Measurements from ENCODE around the gene CHADL. TPM values are rescaled to one million over a fixed set of nuclear protein-coding genes. Genes with fewer than 3 reads are reported as not detected.

CHADL gene
- polyA plus RNA-seq, 1 experiment = 0.70 TPM

DNA sequence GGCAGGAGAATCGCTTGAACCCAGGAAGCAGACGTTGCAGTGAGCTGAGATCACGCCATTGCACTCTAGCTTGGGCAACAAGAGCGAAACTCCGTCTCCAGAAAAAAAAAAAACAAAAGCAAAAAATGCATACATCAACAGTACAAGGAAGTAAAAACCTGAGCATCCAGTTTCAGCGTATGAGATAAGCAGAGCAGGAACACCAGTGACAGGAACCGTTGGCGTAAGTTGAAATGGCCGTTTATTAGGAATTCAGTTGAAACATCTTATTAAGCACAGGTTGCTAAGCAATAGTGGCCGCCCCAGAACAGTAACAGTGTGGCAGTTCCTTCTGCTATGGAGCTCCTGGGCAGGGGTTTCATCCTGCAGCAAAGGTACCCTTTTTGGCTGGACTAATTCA is 39.6 kb downstream of the CHADL start:
- TF ChIP-seq, protein P1, sequence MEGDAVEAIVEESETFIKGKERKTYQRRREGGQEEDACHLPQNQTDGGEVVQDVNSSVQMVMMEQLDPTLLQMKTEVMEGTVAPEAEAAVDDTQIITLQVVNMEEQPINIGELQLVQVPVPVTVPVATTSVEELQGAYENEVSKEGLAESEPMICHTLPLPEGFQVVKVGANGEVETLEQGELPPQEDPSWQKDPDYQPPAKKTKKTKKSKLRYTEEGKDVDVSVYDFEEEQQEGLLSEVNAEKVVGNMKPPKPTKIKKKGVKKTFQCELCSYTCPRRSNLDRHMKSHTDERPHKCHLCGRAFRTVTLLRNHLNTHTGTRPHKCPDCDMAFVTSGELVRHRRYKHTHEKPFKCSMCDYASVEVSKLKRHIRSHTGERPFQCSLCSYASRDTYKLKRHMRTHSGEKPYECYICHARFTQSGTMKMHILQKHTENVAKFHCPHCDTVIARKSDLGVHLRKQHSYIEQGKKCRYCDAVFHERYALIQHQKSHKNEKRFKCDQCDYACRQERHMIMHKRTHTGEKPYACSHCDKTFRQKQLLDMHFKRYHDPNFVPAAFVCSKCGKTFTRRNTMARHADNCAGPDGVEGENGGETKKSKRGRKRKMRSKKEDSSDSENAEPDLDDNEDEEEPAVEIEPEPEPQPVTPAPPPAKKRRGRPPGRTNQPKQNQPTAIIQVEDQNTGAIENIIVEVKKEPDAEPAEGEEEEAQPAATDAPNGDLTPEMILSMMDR (IDR thresholded peaks at IDR 0.05; ENCODE audit: insufficient read depth, low read depth, low read length) = no peak
- CTCF ChIA-PET = no interaction called here
- no peak overlapping the region for H3K4me3 ChIP-seq (ENCODE audit: low read depth, low read length)
- POLR2A ChIA-PET = no interaction called here
- no peaks in the 10 kb centered on the region; the same call in 1 of the 2 replicates for H3K27me3 ChIP-seq (ENCODE audit: control insufficient read depth, insufficient read depth, low read length)
- no peaks in the 10 kb centered on the region for H3K36me3 ChIP-seq (ENCODE audit: control insufficient read depth, insufficient read depth, low read length)
- DNase-seq (ENCODE audit: low read depth) = no peak

DNA sequence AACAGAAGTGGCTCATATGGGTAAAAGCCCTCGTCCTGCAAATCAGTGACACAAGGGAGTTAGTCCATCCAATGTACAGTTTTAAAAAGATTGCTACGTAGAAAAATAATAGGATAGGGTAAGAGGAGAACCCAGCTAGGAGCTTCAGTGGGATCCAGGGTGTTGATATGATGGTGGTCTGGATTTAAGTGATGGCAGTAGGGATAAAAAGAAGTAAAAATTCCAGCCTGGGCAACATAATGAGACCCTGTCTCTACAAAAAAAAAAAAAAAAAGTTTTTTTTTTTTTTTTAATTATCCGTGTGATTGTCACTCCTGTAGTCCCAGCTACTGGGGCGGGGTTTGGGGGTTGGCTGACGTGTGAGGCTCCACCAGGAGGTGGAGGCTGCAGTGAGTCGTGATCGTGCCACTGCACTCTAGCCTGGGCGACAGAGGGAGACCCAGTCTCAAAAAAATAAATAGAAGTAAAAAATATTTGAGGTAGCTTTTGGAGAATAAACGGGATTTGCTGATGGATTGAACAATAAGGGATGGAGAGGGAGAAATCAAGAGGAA is 42.6 kb downstream of the CHADL start:
- H3K4me3 ChIP-seq (ENCODE audit: low read depth, low read length) = peak overlapping the region; percentile 69
- ChIA-PET POLR2A (no interaction called here), CTCF (interaction anchor here (0.9 to 1.3 kb wide), 3 partner anchors 110 to 346 kb away, joined by 3 read pairs; partner anchors contain the start of gene POLR3H)
- TF ChIP-seq, protein P1 (IDR thresholded peaks at IDR 0.05; ENCODE audit: insufficient read depth, low read depth, low read length) = no peak
- H3K27me3 ChIP-seq (ENCODE audit: control insufficient read depth, insufficient read depth, low read length) = no peaks in the 10 kb centered on the region; the same call in 1 of the 2 replicates
- DNase-seq (ENCODE audit: low read depth) = no peak
- H3K36me3 ChIP-seq (ENCODE audit: control insufficient read depth, insufficient read depth, low read length) = no peaks in the 10 kb centered on the region

DNA sequence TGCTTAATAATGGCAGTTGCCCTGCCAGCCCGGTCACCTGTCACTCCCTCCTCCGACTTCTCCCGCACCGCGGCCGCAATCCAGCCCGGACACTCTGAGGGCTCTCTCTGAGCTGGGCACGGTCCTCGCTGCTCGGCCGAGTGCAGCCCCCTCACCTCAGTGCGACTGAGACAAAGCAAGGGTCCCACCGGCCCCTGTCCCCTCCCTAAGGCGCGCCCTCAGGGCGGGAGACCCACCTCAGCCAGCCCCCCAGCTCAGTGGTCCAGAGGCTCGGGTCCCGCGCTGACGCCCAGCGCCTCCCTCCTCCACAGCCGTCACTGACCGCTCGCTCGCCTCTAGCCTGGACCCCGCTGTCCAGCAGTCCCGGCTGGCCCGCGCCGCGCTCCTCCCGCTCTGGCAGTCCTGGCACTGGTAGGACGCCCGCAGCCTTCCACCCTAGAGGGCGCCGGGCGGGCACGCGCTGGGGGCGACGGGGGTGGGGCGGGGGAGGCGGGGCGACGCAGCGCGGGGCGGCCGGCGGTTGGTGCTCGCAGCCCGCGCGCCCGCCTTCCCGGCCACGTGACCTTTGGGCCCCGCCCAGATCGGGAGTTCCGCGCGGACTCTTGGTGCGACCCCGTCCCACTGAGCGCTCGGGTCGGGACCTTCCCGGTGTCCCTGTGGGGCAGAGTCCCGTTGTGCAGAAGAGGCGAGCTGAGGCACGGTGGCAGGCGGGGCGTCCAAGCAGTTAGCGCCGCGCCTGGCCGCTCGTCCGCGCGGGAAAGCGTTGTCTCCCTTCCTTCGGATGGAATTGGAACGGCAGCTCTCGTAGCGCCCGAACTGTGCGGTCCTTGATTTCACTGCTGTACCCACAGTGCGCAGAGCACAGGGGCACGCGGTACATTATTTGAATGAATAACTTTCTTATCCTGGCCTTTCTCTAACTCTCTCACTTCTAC is 43.4 kb downstream of the CHADL start:
- ChIA-PET CTCF (interaction anchor here (0.8 to 1.3 kb wide), 4 partner anchors 42 to 346 kb away, joined by 3 read pairs; partner anchors contain the start of gene POLR3H), POLR2A (no interaction called here)
- no peaks in the 10 kb centered on the region for H3K36me3 ChIP-seq (ENCODE audit: control insufficient read depth, insufficient read depth, low read length)
- TF ChIP-seq, protein P1 (IDR thresholded peaks at IDR 0.05; ENCODE audit: insufficient read depth, low read depth, low read length) = peak; percentile 36
- no peaks in the 10 kb centered on the region; the same call in 1 of the 2 replicates for H3K27me3 ChIP-seq (ENCODE audit: control insufficient read depth, insufficient read depth, low read length)
- peak overlapping the region; percentile 69 for H3K4me3 ChIP-seq (ENCODE audit: low read depth, low read length)
- DNase-seq (ENCODE audit: low read depth) = no peak

DNA sequence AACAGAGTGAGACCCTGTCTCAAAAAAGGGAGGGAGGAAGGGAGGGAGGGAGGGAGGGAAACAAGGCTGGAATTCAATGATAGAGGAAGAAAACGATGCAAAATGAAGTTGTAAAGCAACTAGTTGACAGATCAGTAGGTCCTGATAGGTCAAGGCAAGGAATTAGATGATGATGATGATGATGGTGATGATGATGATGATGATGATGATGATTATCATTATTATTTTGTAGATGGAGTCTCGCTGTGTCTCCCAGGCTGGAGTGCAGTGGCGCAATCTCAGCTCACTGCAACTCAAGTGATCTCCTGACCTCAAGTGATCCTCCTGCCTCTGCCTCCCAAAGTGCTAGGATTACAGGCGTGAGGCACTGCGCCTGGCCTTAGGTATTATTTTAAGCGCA is 46.9 kb downstream of the CHADL start:
- ChIA-PET POLR2A (no interaction called here), CTCF (no interaction called here)
- no peak for DNase-seq (ENCODE audit: low read depth)
- TF ChIP-seq, protein P1 (IDR thresholded peaks at IDR 0.05; ENCODE audit: insufficient read depth, low read depth, low read length) = no peak
- Histone ChIP-seq H3K27me3 (ENCODE audit: control insufficient read depth, insufficient read depth, low read length) (no peaks in the 10 kb centered on the region), H3K4me3 (ENCODE audit: low read depth, low read length) (no peak overlapping the region), H3K36me3 (ENCODE audit: control insufficient read depth, insufficient read depth, low read length) (no peaks in the 10 kb centered on the region)

DNA sequence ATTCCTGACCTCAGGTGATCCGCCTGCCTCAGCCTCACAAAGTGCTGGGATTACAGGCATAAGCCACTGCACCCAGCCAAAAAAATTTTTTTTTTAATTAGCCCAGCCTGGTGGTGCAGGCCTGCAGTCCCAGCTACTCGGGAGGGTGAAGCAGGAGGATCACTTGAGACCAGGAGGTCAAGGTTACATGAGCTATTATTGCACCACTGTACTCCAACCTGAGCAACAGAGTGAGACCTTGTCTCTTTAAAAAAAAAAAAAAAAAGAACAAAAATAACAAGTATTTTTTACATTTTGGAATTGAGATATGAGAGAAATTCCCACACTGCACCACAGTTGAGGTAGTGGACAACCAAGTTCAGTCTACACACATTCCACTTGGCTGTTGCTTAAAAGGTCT is 49.3 kb downstream of the CHADL start:
- Histone ChIP-seq H3K36me3 (ENCODE audit: control insufficient read depth, insufficient read depth, low read length) (no peaks in the 10 kb centered on the region), H3K4me3 (ENCODE audit: low read depth, low read length) (no peak overlapping the region), H3K27me3 (ENCODE audit: control insufficient read depth, insufficient read depth, low read length) (no peaks in the 10 kb centered on the region)
- ChIA-PET POLR2A (no interaction called here), CTCF (no interaction called here)
- no peak for DNase-seq (ENCODE audit: low read depth)
- TF ChIP-seq, protein P1 (IDR thresholded peaks at IDR 0.05; ENCODE audit: insufficient read depth, low read depth, low read length) = no peak
